NOMO-1 treated with DMSO at 0.1 percent for 48 hours (cell line): Measurements from ENCODE around the gene MAN2B2.
"Not testable (repeated sequence)": the region's sequence is repeated elsewhere in the genome, so short reads cannot be mapped to it uniquely, and the experiment has no call there.

Experiments used
- DNase-seq: peaks from one replicate; lab custom pipeline; 2025; ENCODE audit not compliant: unreplicated experiment; lab: John Stamatoyannopoulos, UW

Gene MAN2B2

GRCh38 chr4:6639137-6639680 lies 64.2 kb downstream of the MAN2B2 start:
- no peak for DNase-seq

- peak; percentile 93 for DNase-seq
Measured at GRCh38 chr4:6640292-6641163, 65.5 kb downstream of the MAN2B2 start, which contains the start of gene MRFAP1. TSS of gene MRFAP1 (plus strand) at chr4:6640685. CDS start at chr4:6640863, 178 bp downstream.

- peak; percentile 19 for DNase-seq
Measured at GRCh38 chr4:6641164-6641970, 66.4 kb downstream of the MAN2B2 start.

DNA sequence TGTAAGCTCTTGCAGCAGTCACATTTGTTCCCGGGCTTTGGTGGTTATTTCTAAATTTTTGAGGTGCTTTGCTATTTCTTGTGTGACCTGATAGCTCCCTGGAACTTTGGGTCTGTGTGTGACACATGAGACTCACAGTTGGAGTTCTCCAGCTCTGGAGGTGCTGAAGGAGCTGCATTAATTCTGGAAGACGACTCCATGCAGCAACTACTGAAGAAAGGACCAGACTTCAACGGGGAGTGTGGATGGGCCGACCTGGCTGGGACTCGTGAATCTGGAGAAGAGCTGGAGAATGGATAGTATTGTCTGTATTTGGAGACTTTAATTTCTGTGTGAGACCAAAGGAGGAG lies 67.0 kb downstream of the MAN2B2 start:
- DNase-seq = no peak

- DNase-seq = no peak
Measured at GRCh38 chr4:6643141-6643847, 68.3 kb downstream of the MAN2B2 start.

DNA sequence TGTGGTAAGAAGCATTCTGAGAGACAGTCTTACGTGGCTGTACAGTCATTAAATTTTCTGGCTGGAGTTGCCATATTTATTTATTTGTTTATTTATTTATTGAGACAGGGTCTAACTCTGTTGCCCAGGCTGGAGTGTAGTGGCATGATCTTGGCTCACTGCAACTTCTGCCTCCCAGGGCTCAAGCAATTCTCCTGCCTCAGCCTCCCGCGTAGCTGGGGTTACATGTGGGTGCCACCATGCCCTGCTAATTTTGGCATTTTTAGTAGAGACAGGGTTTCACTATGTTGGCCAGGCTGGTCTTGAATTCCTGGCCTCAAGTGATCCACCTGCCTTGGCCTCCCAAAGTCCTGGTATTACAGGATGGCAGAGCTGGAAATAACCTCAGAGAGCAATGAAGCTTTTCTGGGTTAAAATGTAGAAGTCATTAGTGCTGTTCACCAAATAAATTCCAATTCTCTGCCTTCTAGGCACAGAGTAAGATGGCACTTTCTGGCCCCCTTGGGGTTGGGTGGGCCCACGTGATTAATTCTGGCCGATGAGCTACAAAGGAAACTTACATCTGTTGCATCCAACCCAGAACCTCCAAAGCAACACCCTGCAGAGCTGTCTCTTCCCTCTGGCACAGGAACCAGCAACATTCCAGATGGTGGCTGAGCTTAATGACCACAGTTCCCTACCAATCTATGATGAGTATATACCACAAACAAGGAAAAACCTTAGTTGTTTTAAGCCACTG lies 70.0 kb downstream of the MAN2B2 start:
- no peak for DNase-seq

DNA sequence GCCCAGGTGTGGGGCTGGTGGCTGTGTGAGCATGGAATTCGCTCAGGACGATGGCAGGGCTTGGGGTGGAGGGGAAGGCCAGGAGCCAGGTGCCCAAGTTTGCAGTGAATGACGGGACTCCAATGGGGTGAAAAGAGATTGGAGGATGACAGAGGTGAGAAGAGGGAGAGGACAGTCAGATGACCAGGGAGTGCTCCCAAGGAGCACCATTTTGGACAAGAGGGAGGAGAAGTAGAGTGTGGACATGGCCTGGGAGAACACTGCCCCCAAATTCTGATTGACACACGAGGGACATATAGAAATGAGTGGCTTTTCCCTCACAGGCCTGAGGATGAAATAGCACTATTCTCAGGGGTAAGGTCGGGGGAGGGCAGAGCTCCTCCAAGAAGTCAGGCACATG lies 72.2 kb downstream of the MAN2B2 start:
- no peak for DNase-seq

DNA sequence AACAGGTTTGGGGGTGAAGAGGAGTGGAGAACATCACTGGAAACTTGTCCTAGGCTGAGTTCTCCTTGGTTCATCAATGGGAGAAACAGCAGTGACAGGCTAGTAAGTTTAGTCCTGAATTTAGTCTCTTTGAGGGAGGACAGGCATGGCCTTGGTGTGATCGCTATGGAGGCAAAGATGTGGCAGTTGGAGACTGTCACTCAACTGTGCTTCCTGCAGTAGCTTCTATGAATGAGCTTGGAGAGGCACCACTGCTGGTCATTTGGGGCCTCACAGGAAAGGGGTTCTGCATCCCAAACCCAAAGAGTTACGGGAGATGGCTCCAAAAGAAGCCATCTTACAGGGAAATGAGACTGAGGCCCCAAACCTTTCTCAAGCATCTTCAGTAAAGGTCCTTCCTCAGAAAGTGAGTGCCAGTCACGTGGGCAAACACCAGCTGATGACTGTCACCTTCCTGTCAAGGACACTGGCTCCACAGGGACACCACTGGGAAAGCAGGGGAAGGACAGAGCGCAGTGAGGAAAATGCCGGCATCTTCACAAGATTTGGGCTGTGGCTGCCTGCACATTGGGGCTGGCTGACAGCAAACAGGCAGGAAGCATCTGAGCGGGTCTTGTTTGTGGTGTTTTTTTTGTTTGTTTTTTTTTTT lies 72.7 kb downstream of the MAN2B2 start:
- no peak for DNase-seq

DNA sequence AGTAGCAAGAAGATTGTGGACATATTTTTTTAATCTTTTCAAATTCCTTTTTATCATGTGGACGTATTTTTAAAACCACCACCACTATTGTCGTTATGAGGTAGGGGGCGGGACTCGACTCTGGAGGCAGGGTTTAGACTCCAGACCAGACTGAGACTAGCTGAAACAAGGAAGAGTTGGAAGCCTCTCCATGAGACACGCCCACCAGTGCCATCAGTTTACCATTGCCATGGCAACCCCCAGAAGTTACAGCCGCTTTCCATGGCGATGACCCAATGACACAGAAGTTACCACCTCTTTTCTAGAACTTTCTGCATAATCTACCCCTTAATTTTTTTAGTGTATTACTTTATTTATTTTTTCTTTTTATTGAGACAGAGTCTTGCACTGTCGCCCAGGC lies 74.2 kb downstream of the MAN2B2 start:
- no peak for DNase-seq

DNA sequence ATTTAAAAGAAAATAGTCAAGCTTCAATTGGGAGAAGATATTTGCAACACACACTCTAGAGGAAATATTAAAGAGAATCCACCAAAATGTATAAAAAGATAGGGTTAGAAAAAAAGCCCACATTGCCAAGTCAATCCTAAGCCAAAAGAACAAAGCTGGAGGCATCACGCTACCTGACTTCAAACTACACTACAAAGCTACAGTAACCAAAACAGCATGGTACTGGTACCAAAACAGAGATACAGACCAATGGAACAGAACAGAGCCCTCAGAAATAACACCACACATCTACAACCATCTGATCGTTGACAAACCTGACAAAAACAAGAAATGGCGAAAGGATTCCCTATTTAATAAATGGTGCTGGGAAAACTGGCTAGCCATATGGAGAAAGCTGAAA lies 79.2 kb downstream of the MAN2B2 start:
- DNase-seq = not testable (repeated sequence)

GRCh38 chr4:6655291-6655690 lies 80.3 kb downstream of the MAN2B2 start:
- DNase-seq = not testable (repeated sequence)

GRCh38 chr4:6655924-6656323 lies 80.9 kb downstream of the MAN2B2 start:
- no peak for DNase-seq

DNA sequence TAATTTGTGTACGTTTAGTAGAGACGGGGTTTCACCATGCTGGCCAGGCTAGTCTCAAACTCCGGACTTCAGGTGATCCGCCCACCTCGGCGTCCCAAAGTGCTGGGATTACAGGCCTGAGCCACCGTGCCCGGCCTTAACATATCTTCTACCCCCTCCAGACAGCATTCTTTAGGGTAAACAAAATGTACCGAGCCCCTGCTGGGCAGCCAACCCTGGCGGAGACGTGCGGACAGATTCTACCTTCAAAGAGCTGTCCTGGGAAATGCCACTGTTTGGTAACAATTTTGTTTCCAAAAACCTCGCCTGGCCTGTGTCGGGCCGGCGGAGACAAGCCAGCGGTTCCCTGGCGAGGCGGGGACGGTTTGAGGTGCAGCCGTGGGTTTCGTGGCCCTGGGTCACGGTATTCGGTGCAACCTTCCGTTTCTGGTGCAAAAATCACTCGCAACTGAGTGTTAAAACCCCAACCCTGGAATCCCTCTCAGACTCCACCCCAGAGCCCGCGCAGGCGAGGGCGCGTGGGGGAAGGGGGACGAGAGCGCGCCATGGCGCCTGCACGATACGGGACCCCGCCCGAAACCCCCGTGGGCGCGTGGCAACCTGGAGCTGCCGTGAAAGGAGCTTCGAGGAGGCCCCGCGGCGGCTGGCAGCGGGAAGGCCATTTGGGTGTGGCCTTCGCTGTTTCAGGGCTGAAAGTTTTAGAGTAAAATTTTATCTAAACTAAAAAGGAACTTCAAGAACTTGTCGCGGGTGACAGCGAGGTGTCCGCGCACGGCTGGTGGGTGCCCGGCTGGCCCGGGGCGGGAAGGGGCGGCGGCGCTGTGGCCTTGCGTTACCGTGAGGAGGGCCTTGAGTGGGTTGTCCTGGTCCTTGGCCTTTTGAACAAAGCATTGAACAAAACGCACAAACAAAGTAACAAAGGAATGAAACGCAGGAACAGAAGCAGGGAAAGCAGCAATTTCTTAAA lies 82.5 kb downstream of the MAN2B2 start:
- no peak for DNase-seq

DNA sequence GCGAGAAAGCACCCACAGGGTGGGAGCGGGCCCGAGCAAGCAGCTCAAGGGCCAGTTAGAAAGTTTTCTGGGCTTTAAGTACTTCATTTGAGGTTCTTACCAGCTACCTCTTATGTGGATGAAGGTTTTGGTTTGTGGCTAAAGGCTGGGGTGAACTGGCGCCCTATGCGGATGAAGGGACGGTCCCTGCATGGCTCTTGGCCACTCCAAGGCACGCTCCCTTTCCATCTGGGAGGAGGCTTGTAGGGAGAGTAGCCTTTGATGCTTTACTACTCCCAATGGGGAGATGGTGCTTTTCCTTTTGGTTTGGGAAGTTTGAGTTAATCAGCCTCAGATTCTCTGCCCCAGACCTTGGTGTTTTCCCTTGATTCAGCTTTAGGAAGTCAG lies 83.2 kb downstream of the MAN2B2 start:
- DNase-seq = no peak

- no peak for DNase-seq
Measured at GRCh38 chr4:6658597-6659075, 83.6 kb downstream of the MAN2B2 start.

DNA sequence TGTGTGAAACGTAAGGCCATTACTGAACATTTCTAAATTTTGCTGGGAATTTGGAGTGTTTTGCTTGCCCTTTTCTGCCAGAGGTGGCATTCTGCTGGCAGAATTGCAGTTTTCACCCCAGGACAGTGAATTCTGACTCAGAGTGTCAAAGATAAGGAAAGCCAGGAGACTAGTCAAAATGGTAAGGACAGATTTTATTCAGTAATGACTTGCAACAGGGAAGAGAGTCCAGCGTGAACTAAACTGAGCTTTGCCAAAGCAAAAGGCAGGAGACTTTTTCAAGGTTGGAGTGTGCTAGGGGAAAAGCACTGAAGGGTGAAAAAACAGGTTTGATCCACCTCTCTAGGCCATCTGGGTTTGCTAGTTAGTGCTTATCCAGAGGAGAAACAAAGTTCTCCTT lies 84.9 kb downstream of the MAN2B2 start:
- no peak for DNase-seq

DNA sequence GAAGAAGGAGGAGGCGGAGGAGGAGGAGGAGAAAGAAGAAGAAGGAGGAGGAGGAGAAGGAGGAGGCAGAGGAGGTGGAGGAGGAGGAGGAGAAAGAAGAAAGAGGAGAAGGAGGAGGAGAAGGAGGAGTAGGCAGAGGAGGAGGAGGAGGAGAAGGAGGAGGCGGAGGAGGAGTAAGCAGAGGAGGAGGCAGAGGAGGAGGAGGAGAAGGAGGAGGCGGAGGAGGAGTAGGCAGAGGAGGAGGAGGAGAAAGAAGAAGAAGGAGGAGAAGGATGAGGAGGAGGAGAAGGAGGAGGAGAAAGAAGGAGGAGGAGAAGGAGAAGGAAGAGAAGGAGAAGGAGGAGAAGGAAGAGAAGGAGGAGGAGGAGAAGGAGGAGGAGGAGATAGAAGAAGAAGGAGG lies 85.4 kb downstream of the MAN2B2 start:
- DNase-seq = no peak

DNA sequence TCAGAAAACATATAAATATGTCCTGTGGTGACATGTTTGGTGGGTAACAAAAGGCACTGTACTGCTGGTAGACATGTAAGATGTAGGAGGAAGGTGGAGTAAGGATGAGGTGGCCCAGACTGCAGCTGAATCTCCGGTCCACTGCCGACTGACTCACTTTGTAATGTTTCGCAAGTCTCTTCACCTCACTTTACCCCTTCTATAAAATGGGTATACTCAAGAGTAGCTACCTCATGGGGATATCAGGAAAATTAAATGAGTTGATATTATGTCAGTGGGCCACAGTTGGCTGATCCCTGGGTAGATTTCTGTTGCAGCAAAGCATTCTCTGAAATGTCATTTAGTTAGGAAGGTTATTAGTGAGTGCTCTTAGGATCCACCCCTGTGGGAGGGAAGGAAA lies 87.6 kb downstream of the MAN2B2 start:
- DNase-seq = no peak
